AG09319 (cell line): ENCODE results near the gene MICAL3.

ENCODE experiments used
- DNase-seq: peaks from one replicate; pipeline ENCODE4 v3.0.0-alpha.2; 2010; ENCODE audit warnings: low read depth; ENCODE audit errors: extremely low read depth
- TF ChIP-seq, protein P1 (sequence below): IDR thresholded peaks from 2 replicates; pipeline ENCODE4 v1.5.1; 2011; ENCODE audit warnings: low read depth, mild to moderate bottlenecking, inconsistent platforms, low read length, moderate library complexity

Gene MICAL3

DNA sequence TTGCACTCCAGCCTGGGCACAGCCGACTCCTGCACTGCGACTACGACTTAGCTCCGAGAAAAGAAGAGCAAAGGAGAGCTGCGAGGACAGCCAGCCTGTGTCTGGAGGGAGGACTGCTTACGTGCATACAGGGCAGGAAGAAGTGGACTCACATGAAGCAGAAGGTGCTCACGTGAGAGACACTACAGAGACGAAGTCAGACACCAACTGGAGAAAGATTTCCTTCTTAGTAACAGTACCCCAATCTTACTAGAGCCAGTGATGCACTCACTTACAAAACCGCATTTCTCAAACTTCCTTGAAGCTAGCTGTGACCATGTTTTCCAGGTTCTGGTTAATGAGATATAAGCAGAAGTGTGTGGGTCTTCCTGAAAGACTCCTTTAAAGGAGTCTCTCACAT is 67.7 kb downstream of the MICAL3 start:
- no peak for DNase-seq
- TF ChIP-seq, protein P1, sequence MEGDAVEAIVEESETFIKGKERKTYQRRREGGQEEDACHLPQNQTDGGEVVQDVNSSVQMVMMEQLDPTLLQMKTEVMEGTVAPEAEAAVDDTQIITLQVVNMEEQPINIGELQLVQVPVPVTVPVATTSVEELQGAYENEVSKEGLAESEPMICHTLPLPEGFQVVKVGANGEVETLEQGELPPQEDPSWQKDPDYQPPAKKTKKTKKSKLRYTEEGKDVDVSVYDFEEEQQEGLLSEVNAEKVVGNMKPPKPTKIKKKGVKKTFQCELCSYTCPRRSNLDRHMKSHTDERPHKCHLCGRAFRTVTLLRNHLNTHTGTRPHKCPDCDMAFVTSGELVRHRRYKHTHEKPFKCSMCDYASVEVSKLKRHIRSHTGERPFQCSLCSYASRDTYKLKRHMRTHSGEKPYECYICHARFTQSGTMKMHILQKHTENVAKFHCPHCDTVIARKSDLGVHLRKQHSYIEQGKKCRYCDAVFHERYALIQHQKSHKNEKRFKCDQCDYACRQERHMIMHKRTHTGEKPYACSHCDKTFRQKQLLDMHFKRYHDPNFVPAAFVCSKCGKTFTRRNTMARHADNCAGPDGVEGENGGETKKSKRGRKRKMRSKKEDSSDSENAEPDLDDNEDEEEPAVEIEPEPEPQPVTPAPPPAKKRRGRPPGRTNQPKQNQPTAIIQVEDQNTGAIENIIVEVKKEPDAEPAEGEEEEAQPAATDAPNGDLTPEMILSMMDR, result no peak

DNA sequence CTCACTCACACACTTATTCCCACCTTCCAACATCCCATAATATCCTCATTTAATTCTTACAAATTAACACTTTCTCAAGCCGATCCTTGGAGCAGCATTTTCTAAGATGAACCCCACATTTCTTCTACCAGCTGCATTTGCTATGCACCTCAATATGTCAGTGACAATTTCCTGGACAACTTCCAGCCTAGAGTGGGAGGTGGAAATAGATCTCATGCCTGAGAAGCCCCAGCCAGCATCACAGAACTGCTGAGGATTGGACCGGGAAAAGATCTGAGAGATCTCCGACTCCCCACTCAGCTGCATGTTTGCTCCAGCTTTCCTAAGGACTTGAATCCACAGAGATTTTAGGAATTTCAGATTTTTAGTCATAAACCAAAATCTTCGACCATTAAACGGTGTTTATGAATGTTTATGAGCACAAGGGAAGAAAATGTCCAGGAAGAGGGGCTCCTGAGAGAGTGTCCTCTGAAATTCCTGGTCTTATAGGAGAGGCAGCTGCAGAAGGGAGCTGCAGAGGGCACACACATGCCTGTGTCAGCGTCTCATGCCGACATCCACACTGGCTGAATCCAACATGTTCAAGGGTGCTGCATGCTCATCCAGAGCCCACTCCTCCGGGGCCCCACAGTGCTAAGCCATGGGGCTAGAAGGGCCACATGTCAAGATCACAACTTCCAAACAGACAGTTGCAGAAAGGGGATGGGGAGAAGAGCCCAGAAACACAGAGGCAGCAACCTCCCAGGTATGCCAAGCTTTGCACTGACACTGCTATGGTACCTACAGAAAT is 68.6 kb downstream of the MICAL3 start:
- DNase-seq, result no peak
- TF ChIP-seq, protein P1, result no peak

DNA sequence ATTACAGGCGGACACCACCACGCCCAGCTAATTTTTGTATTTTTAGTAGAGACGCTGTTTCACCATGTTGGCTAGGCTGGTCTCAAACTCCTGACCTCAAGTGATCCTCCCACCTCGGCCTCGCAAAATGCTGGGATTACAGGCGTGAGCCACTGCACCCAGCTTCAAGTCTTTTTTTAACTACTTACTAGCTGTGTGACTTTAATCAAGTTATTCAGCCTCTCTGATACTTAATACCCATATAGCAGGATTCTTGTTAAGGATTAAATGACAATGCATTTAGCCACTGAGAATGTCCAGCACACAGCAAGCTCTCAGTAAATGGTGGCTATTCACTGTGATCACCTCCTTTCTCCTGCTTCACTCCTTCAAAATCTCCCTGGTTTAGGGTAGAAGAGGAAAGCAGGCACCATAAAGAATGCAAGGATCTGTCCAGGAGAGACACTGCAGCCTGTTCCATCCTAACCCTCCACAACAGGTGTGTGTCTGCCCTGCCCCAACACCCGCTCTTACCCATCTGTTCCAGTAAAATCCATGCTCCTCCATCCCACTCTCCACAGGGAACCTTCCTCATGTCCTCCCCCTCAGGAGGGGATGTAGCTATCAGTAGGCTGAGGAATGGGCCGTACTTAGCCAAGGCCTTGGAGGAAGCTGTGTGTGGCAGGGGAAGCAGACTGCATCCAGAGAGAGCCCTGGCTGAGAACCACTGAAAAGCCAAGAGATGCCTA is 69.3 kb downstream of the MICAL3 start:
- no peak for DNase-seq
- TF ChIP-seq, protein P1, result no peak

DNA sequence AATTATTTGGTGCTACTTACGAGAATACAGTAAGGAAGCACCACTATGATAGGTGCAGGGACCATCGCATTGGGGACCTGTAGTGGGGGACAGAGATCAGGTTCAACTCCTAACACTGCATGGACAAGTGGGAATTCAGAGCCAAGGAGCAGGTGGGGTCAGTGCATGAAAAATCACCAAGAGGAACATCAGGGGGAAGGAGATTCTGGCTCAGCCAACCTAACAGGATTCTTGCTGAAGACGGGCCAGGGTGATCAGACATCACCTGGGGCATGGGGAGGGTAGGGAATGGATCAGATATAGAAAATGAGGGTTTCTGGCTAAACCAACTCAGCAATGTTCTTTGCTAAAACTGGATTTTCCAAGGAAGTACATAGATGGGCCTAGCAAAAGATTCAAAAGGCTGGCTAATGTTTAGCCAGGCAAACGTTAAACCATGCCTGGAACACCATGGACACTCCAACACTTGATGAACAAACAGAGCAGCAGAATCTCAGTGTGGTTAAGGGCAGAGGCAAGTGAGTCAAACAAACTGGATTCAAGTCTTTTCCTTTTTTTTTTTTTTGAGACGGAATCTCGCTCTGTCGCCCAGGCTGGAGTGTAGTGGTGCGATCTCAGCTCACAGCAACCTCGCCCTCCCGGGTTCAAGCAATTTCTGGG is 70.0 kb downstream of the MICAL3 start:
- TF ChIP-seq, protein P1, result no peak
- DNase-seq, result no peak

DNA sequence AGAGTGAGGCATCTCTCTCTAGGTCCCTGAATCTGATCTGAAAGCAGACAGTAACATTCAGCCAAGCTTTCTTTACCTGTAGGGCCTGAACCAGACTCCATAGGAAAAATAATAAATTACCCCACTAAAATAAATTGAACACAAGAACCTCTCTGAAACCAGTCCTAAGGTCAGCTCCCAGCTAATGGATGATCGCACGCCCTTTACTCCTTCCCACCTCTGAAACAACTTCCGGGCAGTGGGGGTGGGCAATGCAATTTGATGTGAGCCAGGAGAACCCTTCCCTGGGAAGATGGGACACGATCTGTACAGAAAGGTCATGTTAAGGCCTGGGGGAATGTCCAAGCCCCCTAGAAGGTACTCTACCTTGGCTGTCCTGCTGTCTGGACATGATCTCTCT is 71.2 kb downstream of the MICAL3 start:
- no peak for DNase-seq

DNA sequence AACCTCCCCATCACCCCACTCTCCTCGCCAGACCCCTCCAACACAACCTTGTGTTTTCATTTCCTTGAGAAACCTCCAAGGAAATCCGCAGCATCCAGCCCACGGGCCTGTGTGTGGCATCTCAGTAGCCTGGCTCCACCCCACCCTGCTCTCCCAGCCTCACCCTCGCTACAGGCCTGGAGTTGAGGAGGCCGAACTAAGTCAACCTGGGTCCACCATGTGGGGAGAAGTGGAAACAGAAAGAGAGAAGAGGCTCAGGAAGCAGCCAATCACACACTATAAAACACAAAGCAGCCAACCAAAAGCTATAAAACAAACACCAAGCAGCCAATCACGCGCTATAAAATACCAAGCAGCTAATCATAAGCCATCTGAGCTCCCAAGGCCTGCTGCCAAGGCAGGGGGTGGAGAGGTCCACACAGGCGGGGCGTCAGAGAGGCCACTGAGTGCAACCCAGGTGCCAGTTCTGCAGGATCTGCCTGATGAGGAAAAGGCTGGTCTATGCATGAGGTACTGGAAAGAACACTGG is 72.0 kb downstream of the MICAL3 start:
- TF ChIP-seq, protein P1, result no peak
- DNase-seq, result no peak

More for the DNA sequence above, 71.2 kb downstream of the MICAL3 start:
- TF ChIP-seq, protein P1, result no peak

DNA sequence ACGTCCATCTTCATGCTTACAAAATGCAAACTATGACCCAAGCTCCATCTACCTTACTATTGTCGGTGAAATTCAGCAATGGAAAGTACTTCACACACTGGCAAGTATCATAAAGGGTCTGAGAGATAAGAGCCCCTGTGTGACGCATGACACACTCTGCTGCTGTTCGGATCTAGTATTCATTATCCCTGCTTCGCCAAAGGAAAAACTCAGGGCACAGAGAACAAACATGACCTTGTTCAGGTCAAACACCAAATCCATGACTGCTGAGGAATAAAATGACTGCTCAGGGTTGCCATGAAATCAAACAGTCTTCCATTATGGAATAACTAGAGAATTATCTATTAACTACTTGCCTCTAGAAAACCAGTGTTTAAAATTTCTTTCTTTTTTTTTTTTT is 73.0 kb downstream of the MICAL3 start:
- DNase-seq, result no peak
- TF ChIP-seq, protein P1, result no peak
